GM18858 (cell line): Measurements from ENCODE around the gene THUMPD3.

Source experiments
- ATAC-seq: cut with Tn5 transposase; IDR thresholded peaks from one replicate; pipeline ENCODE4 v1.9.1; 2021; ENCODE audit not compliant: unreplicated experiment

The THUMPD3 gene

GRCh38 chr3:9362731-9363530 is at the start of gene THUMPD3:
Gene THUMPD3 (plus strand): TSS chr3:9363054. CDS start chr3:9365069, 2,015 bp downstream.
- ATAC-seq, result peak; percentile 91

- ATAC-seq, result no peak
Measured at GRCh38 chr3:9314796-9315195, 48.1 kb upstream of the THUMPD3 start.

GRCh38 chr3:9316881-9317361 is 45.9 kb upstream of the THUMPD3 start:
- no peak for ATAC-seq

GRCh38 chr3:9322780-9323179 is 40.1 kb upstream of the THUMPD3 start:
- no peak for ATAC-seq

- no peak for ATAC-seq
Measured at GRCh38 chr3:9324944-9325343, 37.9 kb upstream of the THUMPD3 start.

- no peak for ATAC-seq
Measured at GRCh38 chr3:9327578-9327977, 35.3 kb upstream of the THUMPD3 start.

- no peak for ATAC-seq
Measured at GRCh38 chr3:9330166-9330703, 32.6 kb upstream of the THUMPD3 start.

- no peak for ATAC-seq
Measured at GRCh38 chr3:9331171-9331570, 31.7 kb upstream of the THUMPD3 start.

GRCh38 chr3:9332250-9333030 is 30.4 kb upstream of the THUMPD3 start:
- ATAC-seq, result no peak

GRCh38 chr3:9339761-9340471 is 22.9 kb upstream of the THUMPD3 start:
- ATAC-seq, result no peak

- ATAC-seq, result no peak
Measured at GRCh38 chr3:9340472-9340902, 22.4 kb upstream of the THUMPD3 start.

GRCh38 chr3:9342696-9343095 is 20.2 kb upstream of the THUMPD3 start:
- ATAC-seq, result no peak

- ATAC-seq, result no peak
Measured at GRCh38 chr3:9343115-9343514, 19.7 kb upstream of the THUMPD3 start.

GRCh38 chr3:9345041-9345440 is 17.8 kb upstream of the THUMPD3 start:
- ATAC-seq, result no peak

- ATAC-seq, result no peak
Measured at GRCh38 chr3:9346141-9346540, 16.7 kb upstream of the THUMPD3 start.

- ATAC-seq, result no peak
Measured at GRCh38 chr3:9347081-9347480, 15.8 kb upstream of the THUMPD3 start.

- no peak for ATAC-seq
Measured at GRCh38 chr3:9347887-9348286, 15.0 kb upstream of the THUMPD3 start.

- no peak for ATAC-seq
Measured at GRCh38 chr3:9349321-9350117, 13.3 kb upstream of the THUMPD3 start.

GRCh38 chr3:9351709-9352126 is 11.1 kb upstream of the THUMPD3 start:
- no peak for ATAC-seq
